ENCODE results near the gene ULK3.

GRCh38 chr15:74892313-74892712, 49.4 kb upstream of the ULK3 start:
- TF ChIP-seq CTCF (IDR thresholded peaks at IDR 0.05) = no peak
- TF ChIP-seq ESRRA (CRISPR knock-in tag; IDR thresholded peaks at IDR 0.05; ENCODE audit: borderline replicate concordance) = no peak
- TF ChIP-seq E2F5 (CRISPR knock-in tag; IDR thresholded peaks at IDR 0.05) = no peak
- TF ChIP-seq NFYB (CRISPR knock-in tag; conservative IDR thresholded peaks at IDR 0.05; ENCODE audit: low read depth) = no peak
- no peak for TF ChIP-seq SOX15 (CRISPR knock-in tag; IDR thresholded peaks at IDR 0.05)
- no peak for TF ChIP-seq ZNF512 (CRISPR knock-in tag; IDR thresholded peaks at IDR 0.05; ENCODE audit: borderline replicate concordance)
- no peak for TF ChIP-seq ETV6 (CRISPR knock-in tag; IDR thresholded peaks at IDR 0.05)
- TF ChIP-seq TCF7 (CRISPR knock-in tag; IDR thresholded peaks at IDR 0.05; ENCODE audit: low read depth) = no peak
- no peak for TF ChIP-seq ZNF232 (CRISPR knock-in tag; IDR thresholded peaks at IDR 0.05)
- no peak for TF ChIP-seq CREM (CRISPR knock-in tag; IDR thresholded peaks at IDR 0.05)

Data from WTC11 (cell line).